ENCODE results near the gene KRT20.

The KRT20 gene

DNA sequence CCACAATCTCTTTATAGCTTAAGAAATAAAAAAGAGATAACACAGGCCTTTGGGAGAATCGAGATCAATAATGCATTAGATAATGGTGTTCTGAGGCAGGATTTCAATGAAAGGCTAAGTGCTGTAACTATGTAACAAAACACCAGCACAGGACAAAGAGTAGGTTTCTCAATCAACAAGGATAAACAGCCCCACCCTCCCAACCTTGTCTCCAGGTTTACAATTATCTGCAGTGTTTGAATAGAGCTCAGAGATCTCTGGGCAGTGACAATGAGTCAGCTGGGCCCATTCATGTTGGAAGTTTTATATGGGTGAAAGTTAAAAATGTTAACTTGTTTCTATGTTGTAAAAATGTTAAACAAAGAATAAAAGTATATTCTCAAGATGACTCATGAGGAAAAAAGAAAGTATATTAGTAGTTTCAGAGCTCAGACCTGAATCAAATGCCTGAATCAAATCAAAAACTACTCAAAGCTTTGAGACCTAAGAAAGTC lies 17.0 kb upstream of the KRT20 start:
- TF ChIP-seq, protein P1, sequence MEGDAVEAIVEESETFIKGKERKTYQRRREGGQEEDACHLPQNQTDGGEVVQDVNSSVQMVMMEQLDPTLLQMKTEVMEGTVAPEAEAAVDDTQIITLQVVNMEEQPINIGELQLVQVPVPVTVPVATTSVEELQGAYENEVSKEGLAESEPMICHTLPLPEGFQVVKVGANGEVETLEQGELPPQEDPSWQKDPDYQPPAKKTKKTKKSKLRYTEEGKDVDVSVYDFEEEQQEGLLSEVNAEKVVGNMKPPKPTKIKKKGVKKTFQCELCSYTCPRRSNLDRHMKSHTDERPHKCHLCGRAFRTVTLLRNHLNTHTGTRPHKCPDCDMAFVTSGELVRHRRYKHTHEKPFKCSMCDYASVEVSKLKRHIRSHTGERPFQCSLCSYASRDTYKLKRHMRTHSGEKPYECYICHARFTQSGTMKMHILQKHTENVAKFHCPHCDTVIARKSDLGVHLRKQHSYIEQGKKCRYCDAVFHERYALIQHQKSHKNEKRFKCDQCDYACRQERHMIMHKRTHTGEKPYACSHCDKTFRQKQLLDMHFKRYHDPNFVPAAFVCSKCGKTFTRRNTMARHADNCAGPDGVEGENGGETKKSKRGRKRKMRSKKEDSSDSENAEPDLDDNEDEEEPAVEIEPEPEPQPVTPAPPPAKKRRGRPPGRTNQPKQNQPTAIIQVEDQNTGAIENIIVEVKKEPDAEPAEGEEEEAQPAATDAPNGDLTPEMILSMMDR (IDR thresholded peaks at IDR 0.05; ENCODE audit: low read depth, low read length, missing control alignments) = no peak
- in situ Hi-C loops (cut with HindIII; ENCODE audit: low sequenced_read_pairs) = loop anchor here (25.0 kb wide), 1 partner anchor 760 kb away; no protein-coding TSS in a partner anchor
- no peak for DNase-seq (ENCODE audit: low read depth)
- no peak overlapping the region for H3K4me3 ChIP-seq (ENCODE audit: low read depth, low read length)

DNA sequence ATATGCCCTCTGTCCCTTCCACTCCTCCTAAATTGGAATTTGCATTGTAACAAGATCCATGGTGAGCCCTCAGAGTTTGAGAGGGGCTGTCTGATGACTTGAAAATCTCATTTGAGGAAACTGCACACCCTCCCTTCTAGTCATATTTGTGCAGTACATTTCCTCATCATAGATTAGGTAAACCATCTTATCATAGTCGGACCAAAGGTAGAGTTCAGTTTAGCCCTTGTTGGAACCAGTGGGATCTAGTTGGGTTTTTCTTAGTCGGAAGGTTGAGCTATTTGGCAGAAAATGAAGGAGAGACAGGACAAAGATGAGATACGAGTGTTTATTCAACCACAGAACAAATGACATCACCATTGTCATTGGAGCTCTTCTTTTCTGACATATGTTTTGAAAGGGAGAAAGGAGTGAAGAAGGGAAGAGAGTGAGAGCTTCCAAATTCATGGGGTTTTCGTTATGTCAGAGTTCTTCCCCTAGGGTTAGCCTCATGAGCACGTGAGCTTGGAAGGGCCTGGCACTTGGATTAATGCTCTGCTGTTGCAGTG lies 15.8 kb upstream of the KRT20 start:
- TF ChIP-seq, protein P1 (IDR thresholded peaks at IDR 0.05; ENCODE audit: low read depth, low read length, missing control alignments) = no peak
- no peak overlapping the region for H3K4me3 ChIP-seq (ENCODE audit: low read depth, low read length)
- in situ Hi-C loops (cut with HindIII; ENCODE audit: low sequenced_read_pairs) = loop anchor here (25.0 kb wide), 1 partner anchor 761 kb away; no protein-coding TSS in a partner anchor
- no peak for DNase-seq (ENCODE audit: low read depth)

DNA sequence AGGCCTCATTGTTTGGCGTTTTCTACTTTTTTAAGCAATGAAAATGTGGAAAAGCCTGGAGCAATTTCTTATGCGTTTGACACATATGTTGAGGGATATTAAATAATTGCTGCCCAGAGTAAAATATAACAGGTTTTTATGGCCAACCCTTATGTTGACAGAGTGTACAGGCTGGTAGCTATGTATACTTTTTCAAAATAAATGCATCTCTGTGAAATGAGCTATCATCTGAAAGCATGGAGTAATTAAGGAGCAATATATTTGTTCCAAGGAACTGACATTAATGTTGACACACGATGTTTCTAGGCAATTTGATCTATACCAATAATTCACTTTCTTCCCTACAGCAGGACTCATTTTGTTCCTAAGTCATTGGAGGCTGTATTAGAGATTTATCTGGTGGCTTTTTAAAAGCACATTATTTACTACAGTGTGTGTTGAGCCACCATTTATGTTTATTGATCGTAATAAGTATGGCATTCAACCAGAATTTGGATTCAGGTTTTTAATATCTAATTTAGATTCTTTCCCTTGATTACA lies 11.9 kb upstream of the KRT20 start:
- no peak for DNase-seq (ENCODE audit: low read depth)
- TF ChIP-seq, protein P1 (IDR thresholded peaks at IDR 0.05; ENCODE audit: low read depth, low read length, missing control alignments) = no peak
- in situ Hi-C loops (cut with HindIII; ENCODE audit: low sequenced_read_pairs) = no loop called here
- H3K4me3 ChIP-seq (ENCODE audit: low read depth, low read length) = no peak overlapping the region

DNA sequence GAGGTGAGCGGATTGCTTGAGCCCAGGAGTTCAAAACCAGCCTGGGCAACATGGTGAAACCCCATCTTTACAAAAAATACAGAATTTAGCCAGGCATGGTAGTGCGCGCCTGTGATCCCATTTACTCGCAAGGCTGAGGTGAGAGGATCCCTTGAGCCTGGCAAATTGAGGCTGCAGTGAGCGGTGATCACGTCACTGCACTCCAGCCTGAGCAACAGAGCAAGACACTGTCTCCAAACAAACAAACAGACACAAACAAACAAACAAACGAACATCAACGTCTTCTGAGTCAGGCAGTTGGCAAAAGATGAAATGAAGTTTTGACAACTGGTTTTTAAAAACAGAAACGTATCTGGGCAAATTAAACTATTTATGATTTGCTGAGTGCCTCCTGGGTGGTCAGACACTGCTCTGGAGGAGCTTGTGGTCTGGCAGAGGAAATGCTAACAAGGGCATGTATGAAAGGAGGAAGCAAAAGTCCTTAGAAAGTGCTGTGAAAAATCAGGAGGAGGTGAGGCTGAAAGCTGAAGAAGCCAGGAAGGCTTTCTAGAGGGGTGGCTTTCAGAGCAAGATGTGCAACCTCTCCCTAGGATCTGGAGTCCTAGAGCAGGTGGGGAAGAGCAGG lies 10.2 kb upstream of the KRT20 start:
- in situ Hi-C loops (cut with HindIII; ENCODE audit: low sequenced_read_pairs) = no loop called here
- TF ChIP-seq, protein P1 (IDR thresholded peaks at IDR 0.05; ENCODE audit: low read depth, low read length, missing control alignments) = no peak
- H3K4me3 ChIP-seq (ENCODE audit: low read depth, low read length) = no peak overlapping the region
- no peak for DNase-seq (ENCODE audit: low read depth)

DNA sequence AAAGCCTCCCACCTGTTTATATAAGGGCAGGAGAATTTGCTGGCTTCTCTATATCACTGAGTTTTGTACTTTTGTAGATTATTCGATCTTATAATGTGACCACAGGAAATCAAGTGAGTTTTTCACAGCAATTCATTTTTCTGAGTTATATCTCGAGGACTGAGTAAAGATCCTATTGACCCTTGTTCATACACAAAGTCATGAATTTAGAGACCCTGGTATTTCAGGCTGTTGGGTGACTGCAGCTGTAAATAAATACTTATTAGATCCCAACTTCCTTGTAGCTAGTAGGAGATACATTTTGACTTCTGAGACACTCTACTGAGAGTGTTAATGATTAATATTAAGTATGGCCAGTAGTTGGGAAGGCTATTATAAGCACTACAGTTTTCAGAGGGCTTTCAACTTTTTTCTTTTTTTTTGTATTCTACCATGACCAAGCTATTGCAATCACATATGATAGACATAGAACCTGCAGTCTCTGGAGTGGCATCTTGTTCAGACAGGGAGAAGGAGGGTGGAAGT lies 3.2 kb upstream of the KRT20 start:
- in situ Hi-C loops (cut with HindIII; ENCODE audit: low sequenced_read_pairs) = no loop called here
- no peak overlapping the region for H3K4me3 ChIP-seq (ENCODE audit: low read depth, low read length)
- TF ChIP-seq, protein P1 (IDR thresholded peaks at IDR 0.05; ENCODE audit: low read depth, low read length, missing control alignments) = no peak
- DNase-seq (ENCODE audit: low read depth) = no peak

DNA sequence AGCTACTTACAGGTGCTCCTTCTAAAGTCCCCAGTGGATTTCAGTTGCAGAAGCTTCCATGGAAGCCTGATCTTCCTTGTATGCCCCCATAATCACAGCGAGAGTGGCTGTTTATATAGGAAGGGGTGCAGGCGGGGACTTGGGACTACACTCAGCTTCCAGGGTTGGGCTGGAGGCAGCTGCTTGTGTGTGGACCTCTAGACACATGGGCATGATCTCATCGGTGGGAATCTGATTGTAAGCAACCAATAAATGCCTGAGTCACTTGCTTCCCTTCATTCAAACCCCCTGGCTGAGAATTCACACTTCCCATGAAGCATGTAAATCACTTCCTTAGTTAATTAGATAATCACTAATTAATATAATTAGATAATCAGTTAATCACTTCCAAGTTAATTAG lies 1.0 kb upstream of the KRT20 start:
- H3K4me3 ChIP-seq (ENCODE audit: low read depth, low read length) = no peak overlapping the region
- TF ChIP-seq, protein P1 (IDR thresholded peaks at IDR 0.05; ENCODE audit: low read depth, low read length, missing control alignments) = no peak
- no peak for DNase-seq (ENCODE audit: low read depth)
- in situ Hi-C loops (cut with HindIII; ENCODE audit: low sequenced_read_pairs) = no loop called here
